Stimulated activated CD8-positive, alpha-beta memory T cell treated with anti-CD3 and anti-CD28 coated beads, Interleukin-4, amount 100 ng/mL, for 4 hours (primary cell): Measurements from ENCODE around the gene SLC44A1.

ENCODE experiments used
- DNase-seq, 2 donors: peaks; one replicate each; pipeline ENCODE4 v3.0.0-alpha.2; 2020; ENCODE audit warnings: low read depth in 2 of 2, low spot score in 1 of 2

Gene SLC44A1

DNA sequence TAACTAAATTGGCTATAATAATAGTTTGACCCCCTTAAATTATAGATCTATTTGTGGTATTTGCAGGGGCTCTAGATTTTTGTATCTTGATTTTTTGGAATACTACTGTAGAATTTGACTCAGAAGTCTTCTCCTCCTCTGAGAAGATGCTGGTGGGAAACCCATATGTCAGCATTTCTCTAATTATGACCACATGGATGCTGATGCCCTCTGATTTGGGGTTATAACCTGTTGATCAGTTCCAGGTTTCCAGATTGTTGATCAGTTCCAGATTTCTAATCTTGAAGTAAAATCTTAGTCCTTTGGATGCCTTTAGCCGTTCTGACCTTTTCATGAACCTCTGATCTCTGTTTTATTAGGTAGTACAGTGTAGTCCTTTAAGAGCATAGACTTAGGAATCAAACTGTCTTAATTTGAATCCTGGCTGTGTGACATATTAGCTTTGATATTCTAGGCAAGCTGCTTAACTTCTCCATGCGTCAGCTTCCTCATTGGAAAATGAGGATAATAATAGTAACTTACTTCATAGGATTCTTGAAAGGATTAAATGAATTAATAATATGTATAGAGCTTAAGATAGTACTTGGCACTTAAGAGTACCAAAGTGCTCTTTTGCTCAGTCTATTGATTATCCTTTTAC lies 211.5 kb downstream of the SLC44A1 start:
- no peak for DNase-seq

DNA sequence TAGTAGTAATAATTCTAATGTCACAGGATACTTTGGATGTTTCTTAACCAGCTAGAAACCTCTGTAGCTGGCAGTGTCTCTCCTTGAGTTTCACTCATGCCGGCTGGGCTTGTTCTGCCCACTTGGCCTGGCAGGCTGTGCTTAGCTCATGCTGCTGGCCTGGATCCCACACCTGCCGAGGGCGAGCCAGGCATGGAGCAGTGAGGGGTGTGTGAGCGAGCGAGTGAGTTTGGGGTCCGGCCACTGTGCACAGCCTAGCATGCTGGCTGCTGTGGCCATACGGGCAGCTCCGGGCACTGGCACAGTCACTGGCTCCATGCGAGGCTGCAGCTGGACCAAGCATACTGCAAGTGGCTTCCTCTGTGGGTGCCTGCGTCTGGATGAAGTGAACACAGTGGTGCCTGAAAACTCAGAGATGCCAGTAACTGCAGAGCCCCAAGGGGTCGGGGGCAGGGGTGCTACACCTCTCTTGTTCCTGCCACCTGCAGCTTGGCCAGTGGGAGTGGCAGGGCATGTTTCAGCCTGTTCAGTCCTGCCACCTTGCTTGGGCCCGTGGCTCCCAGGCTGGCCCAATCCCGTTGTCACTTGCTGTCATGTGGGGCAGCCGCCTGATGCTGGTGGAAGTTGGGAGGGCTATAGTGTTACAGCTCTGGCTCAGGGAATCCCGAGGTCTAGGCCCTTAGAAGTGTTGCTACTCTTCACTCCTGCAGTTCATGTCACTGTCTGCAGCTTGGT lies 213.3 kb downstream of the SLC44A1 start:
- no peak for DNase-seq

DNA sequence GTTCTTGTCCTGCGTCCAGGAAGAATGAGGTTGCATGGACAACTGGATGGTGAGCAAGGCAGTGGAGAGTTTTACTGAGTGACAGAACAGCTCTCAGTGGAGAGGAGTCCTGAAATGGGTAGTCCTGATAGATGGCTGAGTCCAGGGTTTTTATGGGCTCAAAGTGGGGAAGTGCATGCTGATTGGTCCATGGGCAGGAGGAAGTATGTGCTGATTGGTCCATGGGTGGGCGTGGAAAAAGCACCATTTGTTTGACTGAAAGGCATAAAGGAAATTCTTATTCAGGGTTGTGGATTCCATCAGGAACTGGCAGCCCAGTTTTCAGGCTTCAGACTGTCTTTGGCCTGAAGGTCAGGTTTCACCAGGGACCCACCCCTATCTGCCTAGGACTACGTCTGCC lies 214.0 kb downstream of the SLC44A1 start:
- DNase-seq = no peak

DNA sequence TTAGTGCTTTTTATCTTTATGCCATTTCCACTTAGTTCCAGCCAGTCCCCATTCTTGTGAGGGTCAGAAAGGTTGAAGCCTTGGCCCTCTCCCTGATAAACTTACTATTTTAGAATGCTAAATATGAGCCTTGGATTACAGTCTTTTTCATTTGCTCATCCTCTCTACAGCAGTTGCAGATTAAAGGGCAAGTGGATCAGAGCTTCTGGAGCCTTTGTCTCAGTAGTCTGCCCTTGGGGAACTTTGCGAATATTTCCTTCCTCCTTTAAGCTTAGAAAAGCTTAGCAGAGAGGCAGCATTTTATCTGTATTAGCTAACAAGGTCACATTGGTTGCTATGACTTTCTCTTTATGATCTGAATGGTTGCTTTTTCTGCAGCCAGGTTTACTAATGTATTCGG lies 214.9 kb downstream of the SLC44A1 start:
- no peak for DNase-seq

DNA sequence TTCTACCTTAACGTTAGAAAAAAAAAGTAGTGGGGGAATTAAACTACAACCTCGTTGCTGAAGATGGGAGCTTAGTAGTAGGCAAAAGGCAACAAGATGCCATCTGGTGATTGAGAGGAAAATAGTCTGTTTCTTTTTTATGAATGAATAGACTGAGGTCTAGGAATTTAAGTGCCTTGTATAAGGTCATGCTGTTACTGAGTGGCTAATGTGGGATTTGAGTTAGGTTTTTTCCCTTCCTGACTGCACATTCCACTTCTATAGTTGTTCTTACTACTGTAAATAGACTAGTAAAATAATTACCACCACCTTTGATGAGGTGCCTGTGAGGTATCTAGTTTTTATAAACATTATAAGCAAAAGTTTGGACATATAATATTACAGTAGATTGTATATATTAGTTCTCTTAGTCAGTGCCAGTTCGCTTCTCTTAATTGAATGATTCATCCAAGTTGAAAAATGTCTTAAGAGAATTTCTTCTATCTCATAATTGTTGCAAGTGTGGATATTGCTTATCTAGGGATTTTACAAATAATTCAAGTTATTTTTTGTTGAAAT lies 222.5 kb downstream of the SLC44A1 start:
- no peak for DNase-seq

DNA sequence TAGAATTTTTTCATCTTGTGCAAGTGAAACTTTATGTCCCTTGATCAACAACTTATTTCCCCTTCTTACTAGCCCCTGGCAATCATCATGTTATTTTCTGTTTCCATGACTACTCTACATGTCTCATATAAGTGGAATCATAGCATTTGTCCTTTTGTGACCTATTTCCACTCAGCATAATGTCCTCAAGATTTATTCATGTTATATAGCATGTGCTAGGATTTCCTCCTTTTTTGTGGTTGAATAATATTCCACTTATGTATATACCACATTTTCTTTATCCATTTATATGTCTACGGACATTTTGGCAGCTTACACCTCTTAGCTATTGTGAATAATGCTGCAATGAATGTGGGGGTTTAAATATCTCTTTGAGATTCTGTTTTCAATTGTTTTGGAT lies 224.4 kb downstream of the SLC44A1 start:
- DNase-seq = no peak

DNA sequence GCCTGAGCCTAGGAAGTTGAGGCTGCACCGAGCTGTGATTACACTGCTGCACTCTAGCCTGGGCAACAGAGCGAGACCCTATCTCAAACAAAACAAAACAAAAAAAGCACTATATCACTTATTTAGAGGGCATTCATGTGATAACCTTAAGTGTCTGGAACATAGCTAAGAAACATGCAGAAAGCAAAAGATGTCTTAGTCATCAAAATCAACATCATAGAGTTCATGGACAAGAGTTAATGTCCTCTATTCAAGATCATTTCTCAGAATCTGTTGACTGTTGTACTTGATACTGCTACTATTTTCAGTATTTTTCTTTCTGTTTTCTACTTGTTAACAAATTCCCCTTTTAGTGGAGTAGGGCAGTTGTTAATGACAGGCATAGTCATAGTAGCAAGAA lies 228.8 kb downstream of the SLC44A1 start:
- no peak for DNase-seq

DNA sequence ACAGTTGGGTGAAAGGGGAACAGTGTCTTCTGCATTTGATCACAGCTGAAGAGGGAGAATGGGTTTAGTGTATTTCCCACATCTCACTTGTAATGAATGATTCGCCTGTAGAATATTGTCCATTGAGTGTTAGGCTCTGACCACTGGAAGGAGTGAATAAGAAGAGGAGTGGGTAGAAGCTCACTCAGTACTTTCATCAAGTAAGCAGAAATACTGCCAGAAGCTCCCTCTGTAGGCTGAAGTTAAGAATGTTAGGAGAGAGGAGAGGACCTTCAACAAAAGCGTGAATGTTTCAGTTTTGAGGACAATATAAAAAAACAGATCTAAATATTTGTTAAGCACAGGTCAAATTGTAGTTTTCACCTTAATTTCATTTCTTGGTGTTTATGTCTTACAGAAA lies 230.9 kb downstream of the SLC44A1 start:
- no peak for DNase-seq

DNA sequence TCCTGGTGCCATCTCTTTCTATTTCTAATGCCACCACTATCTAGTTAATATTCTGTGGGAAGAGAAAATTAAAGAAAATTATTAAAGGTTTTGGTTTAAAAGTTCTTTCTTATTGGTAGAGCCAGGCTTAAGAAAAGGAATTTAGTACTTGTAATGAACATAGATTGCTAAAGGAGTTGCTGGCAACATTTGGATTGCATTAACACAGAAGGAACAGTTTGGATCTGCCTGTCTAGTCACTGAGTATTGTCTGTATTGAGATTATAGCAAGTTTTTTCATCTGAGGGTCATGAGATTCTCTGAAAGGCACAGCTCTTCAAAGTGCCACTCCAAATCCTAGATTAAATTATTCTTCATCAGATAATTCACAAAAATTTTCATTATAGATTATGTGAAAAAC lies 235.4 kb downstream of the SLC44A1 start:
- DNase-seq = no peak

DNA sequence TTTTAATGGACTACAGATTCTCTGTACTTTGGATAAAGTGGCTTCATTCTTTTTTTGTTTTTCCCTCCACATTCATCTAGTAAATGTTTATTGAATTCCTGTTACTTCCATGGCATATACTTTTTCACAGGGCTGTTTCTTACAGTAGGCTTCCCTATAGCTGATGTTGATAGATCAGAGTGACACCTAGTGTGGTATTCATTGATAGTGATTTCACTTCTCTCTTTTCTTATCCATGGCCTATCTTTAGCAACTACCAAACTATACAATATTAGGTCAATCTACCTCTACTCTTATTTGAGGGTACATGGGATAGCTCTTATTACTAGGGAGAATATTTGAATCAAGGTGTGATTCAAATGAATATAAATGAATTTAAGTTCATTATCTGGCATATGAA lies 239.2 kb downstream of the SLC44A1 start:
- no peak for DNase-seq

DNA sequence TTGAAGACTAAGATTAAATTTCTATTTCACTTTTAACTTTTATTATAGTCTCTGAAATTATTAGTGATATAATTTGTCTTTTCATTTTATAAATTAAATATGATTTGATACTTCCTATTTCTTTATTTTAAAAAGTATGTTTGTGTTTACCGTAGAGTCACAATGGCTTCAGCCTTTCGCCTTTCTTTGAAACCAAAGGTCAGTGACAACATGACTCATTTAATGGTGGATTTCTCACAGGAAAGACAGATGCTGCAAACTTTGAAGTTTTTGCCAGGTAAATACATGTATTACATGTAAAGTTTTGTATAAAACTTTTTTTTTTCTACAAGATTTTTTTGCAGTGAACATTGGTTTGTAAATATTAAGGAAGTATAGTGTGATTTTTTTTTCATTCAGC lies 239.8 kb downstream of the SLC44A1 start:
- DNase-seq = no peak

DNA sequence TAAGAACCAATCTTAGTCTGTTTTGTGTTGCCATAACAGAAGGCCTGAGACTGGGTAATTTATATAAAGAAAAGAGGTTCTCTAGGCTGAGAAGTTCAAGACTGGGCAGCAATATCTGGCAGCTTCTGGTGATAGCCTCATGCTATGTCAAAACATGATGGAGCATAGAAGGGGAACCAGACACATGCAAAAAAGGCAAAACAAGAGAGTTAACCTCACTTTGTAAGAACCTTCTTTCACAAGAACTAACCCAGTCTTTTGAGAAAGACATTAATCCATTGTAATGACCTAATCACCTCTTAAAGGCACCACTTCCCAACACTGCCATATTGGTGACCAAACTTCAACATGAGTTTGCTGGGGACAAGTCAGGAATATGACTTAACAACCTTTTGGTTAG lies 240.7 kb downstream of the SLC44A1 start:
- no peak for DNase-seq
